CD4-positive, alpha-beta memory T cell (primary cell): ENCODE data around the gene ANKRD2. TPM values are rescaled to one million over a fixed set of nuclear protein-coding genes. Genes with fewer than 3 reads are reported as not detected.

Experiments
- CTCF ChIA-PET: fragments of 350-600 bp; sonication (Branson Sonifier 250); formaldehyde crosslinking; loops from one replicate; lab custom pipeline; 2021; ENCODE audit warnings: inconsistent platforms; ENCODE audit not compliant: partially characterized antibody; lab: Charles Lee
- POLR2A ChIA-PET: fragments of 350-600 bp; sonication (Branson Sonifier 250); formaldehyde crosslinking; loops from one replicate; lab custom pipeline; 2021; ENCODE audit not compliant: partially characterized antibody; lab: Charles Lee
- DNase-seq, 5 donors: peaks; one replicate each; pipeline versions ENCODE4 v3.0.0 to v3.0.0-alpha.2; 2020 to 2022; ENCODE audit warnings: mixed read lengths in 1 of 5
- H3K27ac ChIP-seq: one replicate; pipeline ENCODE4 v1.7.0; 2013; ENCODE audit warnings: low read depth, low read length
- H3K27me3 ChIP-seq: 2 replicates; pipeline ENCODE4 v1.7.0; 2013; ENCODE audit warnings: mild to moderate bottlenecking, low read length, moderate library complexity; ENCODE audit not compliant: insufficient read depth
- H3K36me3 ChIP-seq: 2 replicates; pipeline ENCODE4 v1.7.0; 2013; ENCODE audit warnings: mild to moderate bottlenecking, low read length, moderate library complexity; ENCODE audit not compliant: insufficient read depth
- H3K4me1 ChIP-seq: 2 replicates; pipeline ENCODE4 v1.7.0; 2013; ENCODE audit warnings: mild to moderate bottlenecking, low read length, moderate library complexity; ENCODE audit not compliant: insufficient read depth
- H3K4me3 ChIP-seq, 2 donors: one replicate each; pipeline ENCODE4 v1.7.0; 2013; ENCODE audit warnings: low read length in 2 of 2, mild to moderate bottlenecking in 1 of 2
- H3K9me3 ChIP-seq, 2 donors: one replicate each; pipeline ENCODE4 v1.7.0; 2013; ENCODE audit warnings: low read length in 2 of 2, control low read depth in 1 of 2; ENCODE audit not compliant: control insufficient read depth in 1 of 2
- H3K27ac Mint-ChIP-seq, 7 donors: one replicate each; pipeline ENCODE4 v1.8.0; 2020 to 2021; ENCODE audit warnings: mixed read lengths in 7 of 7, mild to moderate bottlenecking in 6 of 7, inconsistent platforms in 3 of 7, moderate library complexity in 3 of 7
- H3K27me3 Mint-ChIP-seq, 2 donors: one replicate each; pipeline ENCODE4 v1.8.0; 2020 to 2021; ENCODE audit warnings: mixed read lengths in 2 of 2
- H3K36me3 Mint-ChIP-seq, 2 donors: one replicate each; pipeline ENCODE4 v1.8.0; 2020 to 2021; ENCODE audit warnings: mixed read lengths in 2 of 2, inconsistent platforms in 1 of 2, mild to moderate bottlenecking in 1 of 2
- H3K4me1 Mint-ChIP-seq, 4 donors: one replicate each; pipeline ENCODE4 v1.8.0; 2020 to 2021; ENCODE audit warnings: mixed read lengths in 4 of 4, mild to moderate bottlenecking in 1 of 4
- H3K4me3 Mint-ChIP-seq, 8 donors: one replicate each; pipeline ENCODE4 v1.8.0; 2020 to 2021; ENCODE audit warnings: mixed read lengths in 8 of 8, mild to moderate bottlenecking in 7 of 8, moderate library complexity in 6 of 8, inconsistent platforms in 3 of 8
- H3K9me3 Mint-ChIP-seq, 8 donors: one replicate each; pipeline ENCODE4 v1.8.0; 2020 to 2021; ENCODE audit warnings: mixed read lengths in 8 of 8, mild to moderate bottlenecking in 5 of 8, inconsistent platforms in 3 of 8, moderate library complexity in 1 of 8
- intact Hi-C: fragments of 100-400 bp; cut with micrococcal nuclease; formaldehyde crosslinking; loops from one replicate; pipeline ENCODE4 v1.15.1; 2023
- polyA plus RNA-seq, 2 donors: library from polyadenylated mRNA; unstranded; fragments of 300-500 nt; fragmentation: Illumina TruSeq; gene quantifications; one replicate each; pipeline ENCODE4 v1.2.3, GENCODE V29; 2021
- total RNA-seq, 2 experiments: library from RNA; stranded (reverse); gene quantifications; one replicate each; pipeline ENCODE4 v1.2.3, GENCODE V29; 2021

The ANKRD2 gene
- total and polyA plus RNA-seq, 4 experiments from 2014 or later = not detected

DNA sequence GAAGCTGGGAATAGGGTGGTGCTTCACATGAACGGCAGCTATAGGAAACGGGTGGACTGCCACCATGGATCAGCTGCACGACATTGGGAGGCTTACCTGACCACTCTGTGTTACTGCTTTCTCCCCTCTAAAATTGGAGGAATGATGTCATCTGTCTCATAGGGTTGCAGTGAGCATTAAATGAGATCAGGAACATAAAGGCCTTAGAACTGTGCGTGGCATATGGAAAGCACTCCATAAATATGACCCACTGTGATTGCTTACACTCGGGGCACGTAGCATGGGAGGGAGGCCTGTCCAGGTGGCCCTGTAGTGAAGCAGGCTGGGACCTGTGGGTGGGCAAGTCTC lies 26.7 kb downstream of the ANKRD2 start:
- Histone ChIP-seq H3K4me3 (no peak overlapping the region), H3K36me3 (no peaks in the 10 kb centered on the region), H3K9me3 (no peaks in the 10 kb centered on the region), H3K4me1 (no peaks in the 10 kb centered on the region), H3K27me3 (no peaks in the 10 kb centered on the region), H3K27ac (no peak overlapping the region)
- H3K36me3 Mint-ChIP-seq = no peaks in the 10 kb centered on the region
- H3K4me3 Mint-ChIP-seq = no peak overlapping the region
- no peak for DNase-seq
- H3K9me3 Mint-ChIP-seq = no peaks in the 10 kb centered on the region
- CTCF ChIA-PET = no interaction called here
- H3K27ac Mint-ChIP-seq = no peak overlapping the region
- POLR2A ChIA-PET = interaction anchor here (1.1 kb wide), 1 partner anchor 21 kb away, joined by 3 read pairs; no protein-coding TSS in a partner anchor
- peaks cover 0 to 2% of the 10 kb centered on the region in 2 donors for H3K27me3 Mint-ChIP-seq
- no peaks in the 10 kb centered on the region for H3K4me1 Mint-ChIP-seq
- intact Hi-C loops = no loop called here

DNA sequence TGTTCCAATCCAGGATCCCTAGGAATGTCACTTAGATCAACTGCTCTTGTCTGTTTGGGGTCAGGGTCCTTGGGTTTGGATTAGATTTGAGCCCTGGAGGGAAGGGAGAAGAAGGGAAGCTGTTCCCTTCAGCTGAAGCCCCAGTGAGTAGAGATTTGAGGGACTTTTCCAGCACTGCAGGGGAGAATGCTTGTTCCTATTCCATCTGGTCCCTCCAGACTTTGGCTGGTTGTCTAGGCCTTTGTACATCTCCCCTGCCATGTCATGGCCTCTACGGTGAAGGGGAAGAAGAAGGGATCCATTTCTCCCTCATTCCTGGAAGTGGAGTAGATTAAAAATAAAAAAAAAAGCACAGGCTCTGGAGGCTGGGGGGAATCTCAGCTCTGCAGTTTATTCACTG lies 28.0 kb downstream of the ANKRD2 start:
- Mint-ChIP-seq H3K4me1 (no peaks in the 10 kb centered on the region), H3K4me3 (no peak overlapping the region), H3K27me3 (no peaks in the 10 kb centered on the region), H3K27ac (no peak overlapping the region), H3K36me3 (no peaks in the 10 kb centered on the region), H3K9me3 (no peaks in the 10 kb centered on the region)
- Histone ChIP-seq H3K4me3 (no peak overlapping the region), H3K4me1 (no peaks in the 10 kb centered on the region), H3K27ac (no peak overlapping the region), H3K36me3 (no peaks in the 10 kb centered on the region), H3K27me3 (no peaks in the 10 kb centered on the region), H3K9me3 (no peaks in the 10 kb centered on the region)
- ChIA-PET POLR2A (interaction anchor here (1.1 kb wide), 1 partner anchor 20 kb away, joined by 3 read pairs; no protein-coding TSS in a partner anchor), CTCF (no interaction called here)
- no peak for DNase-seq
- intact Hi-C loops = no loop called here

DNA sequence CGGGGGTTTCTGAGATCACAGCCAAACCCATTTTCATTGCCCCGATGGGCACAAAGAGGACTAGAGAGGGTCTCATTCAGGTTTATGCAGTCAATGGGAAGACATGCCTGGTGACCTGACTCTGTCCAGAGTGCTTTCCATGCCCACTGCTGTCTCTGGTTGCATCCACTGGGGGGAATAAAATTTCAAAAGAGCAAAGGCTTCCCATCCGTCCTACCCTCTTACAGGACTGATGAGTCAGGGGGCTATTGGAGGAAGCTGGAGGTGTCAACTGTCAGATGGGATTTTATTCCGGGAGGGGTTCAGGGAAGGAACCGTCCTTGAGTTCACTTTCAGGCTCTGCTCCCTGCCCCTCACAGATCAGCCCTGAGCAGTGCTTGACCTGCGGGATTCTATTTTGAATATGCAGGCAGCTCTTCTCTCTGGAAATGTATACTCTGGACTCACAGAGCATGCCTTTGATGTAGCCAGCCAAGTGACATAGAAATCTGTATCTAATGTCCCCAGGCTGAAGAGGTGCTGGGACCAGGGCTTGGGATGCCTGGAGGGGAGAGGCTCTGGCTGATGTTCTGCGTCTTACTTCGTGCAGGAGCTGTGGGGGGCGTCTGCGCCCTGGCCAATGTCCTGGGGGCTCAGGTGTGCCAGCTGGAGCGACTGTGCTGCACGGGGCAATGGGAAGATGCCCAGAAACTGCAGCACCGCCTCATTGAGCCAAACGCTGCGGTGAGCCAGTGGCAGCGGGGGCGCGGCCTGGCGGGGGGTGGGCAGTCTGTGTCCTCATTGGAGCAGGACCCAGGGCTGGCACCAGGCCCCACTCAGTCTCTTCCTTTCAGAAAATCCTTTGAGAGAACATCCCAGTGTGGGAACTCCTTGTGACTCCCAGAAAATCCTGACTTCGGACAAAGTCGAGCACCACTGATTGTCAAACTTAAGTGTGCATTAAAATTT lies 29.0 kb downstream of the ANKRD2 start:
- intact Hi-C loops = no loop called here
- DNase-seq = no peak
- Mint-ChIP-seq H3K4me3 (no peak overlapping the region), H3K27ac (no peak overlapping the region), H3K9me3 (no peaks in the 10 kb centered on the region), H3K4me1 (no peaks in the 10 kb centered on the region), H3K27me3 (peaks cover 0 to 1% of the 10 kb centered on the region in 2 donors), H3K36me3 (no peaks in the 10 kb centered on the region)
- no peaks in the 10 kb centered on the region for H3K4me1 ChIP-seq
- H3K27me3 ChIP-seq = no peaks in the 10 kb centered on the region
- no peaks in the 10 kb centered on the region for H3K9me3 ChIP-seq
- POLR2A ChIA-PET = no interaction called here
- no peaks in the 10 kb centered on the region for H3K36me3 ChIP-seq
- H3K27ac ChIP-seq = no peak overlapping the region
- no peak overlapping the region for H3K4me3 ChIP-seq
- CTCF ChIA-PET = no interaction called here

GRCh38 chr10:97607095-97607636 lies 34.6 kb downstream of the ANKRD2 start:
- H3K27ac ChIP-seq = no peak overlapping the region
- ChIA-PET POLR2A (no interaction called here), CTCF (no interaction called here)
- Mint-ChIP-seq H3K36me3 (no peaks in the 10 kb centered on the region), H3K4me3 (no peak overlapping the region), H3K27me3 (peaks cover 0 to 1% of the 10 kb centered on the region in 2 donors), H3K9me3 (no peaks in the 10 kb centered on the region), H3K4me1 (no peaks in the 10 kb centered on the region), H3K27ac (no peak overlapping the region)
- H3K4me1 ChIP-seq = no peaks in the 10 kb centered on the region
- intact Hi-C loops = no loop called here
- H3K36me3 ChIP-seq = no peaks in the 10 kb centered on the region
- H3K9me3 ChIP-seq = no peaks in the 10 kb centered on the region
- no peaks in the 10 kb centered on the region for H3K27me3 ChIP-seq
- no peak overlapping the region for H3K4me3 ChIP-seq
- no peak for DNase-seq

DNA sequence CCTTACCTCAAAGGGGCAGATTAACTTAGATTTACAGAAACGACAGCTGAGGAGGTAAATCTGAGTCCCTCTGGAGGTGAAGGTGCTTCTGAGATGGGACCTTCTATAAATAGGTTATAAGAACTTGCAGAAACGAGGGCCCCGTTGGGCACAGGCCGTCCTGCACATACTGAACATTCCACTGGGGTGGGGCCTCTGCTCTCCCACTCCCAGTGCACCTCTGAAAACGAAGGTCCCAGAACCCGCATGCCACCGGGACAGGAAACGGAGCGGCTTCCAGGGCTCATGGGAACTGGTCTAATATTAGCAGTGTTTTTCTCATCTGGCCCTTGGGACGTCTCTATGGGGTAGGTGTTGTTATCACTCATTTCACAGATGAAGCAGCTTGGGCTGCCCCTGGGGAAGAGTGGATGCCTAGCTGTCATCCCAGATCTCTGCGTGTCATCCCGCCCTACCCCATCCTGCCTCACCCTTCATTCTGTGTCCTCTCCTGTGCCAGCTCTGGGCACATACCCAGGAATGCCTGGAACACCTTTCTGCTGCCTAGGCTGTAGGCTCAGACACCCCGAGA lies 36.5 kb downstream of the ANKRD2 start:
- Mint-ChIP-seq H3K36me3 (no peaks in the 10 kb centered on the region), H3K27me3 (peaks cover 0 to 1% of the 10 kb centered on the region in 2 donors), H3K27ac (peak overlapping the region in 2 of 7 donors; percentile 3 to 37), H3K9me3 (no peaks in the 10 kb centered on the region), H3K4me3 (no peak overlapping the region), H3K4me1 (no peaks in the 10 kb centered on the region)
- no peaks in the 10 kb centered on the region for H3K4me1 ChIP-seq
- H3K4me3 ChIP-seq = no peak overlapping the region
- no peaks in the 10 kb centered on the region for H3K36me3 ChIP-seq
- H3K27ac ChIP-seq = no peak overlapping the region
- CTCF ChIA-PET = no interaction called here
- H3K9me3 ChIP-seq = no peaks in the 10 kb centered on the region
- no peak for DNase-seq
- intact Hi-C loops = no loop called here
- H3K27me3 ChIP-seq = no peaks in the 10 kb centered on the region
- POLR2A ChIA-PET = no interaction called here

DNA sequence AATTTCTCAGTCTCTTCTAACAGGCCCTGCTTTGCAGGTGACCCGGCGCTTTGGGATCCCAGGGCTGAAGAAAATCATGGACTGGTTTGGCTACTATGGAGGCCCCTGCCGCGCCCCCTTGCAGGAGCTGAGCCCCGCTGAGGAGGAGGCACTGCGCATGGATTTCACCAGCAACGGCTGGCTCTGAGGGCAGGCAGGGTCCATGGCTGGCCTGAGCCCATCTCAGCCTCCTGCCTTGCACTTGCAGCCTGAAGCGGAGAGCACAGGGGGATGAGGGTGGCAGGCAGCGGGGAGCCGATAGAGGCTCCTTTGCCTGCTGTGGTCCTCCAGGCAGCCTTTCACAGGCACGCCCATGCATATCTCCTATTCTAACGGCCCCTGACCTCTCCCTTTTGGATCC lies 38.9 kb downstream of the ANKRD2 start:
- Histone ChIP-seq H3K27me3 (no peaks in the 10 kb centered on the region), H3K36me3 (no peaks in the 10 kb centered on the region), H3K27ac (no peak overlapping the region), H3K4me1 (no peaks in the 10 kb centered on the region), H3K4me3 (no peak overlapping the region), H3K9me3 (no peaks in the 10 kb centered on the region)
- ChIA-PET POLR2A (no interaction called here), CTCF (no interaction called here)
- H3K4me1 Mint-ChIP-seq = no peaks in the 10 kb centered on the region
- no peaks in the 10 kb centered on the region for H3K27me3 Mint-ChIP-seq
- no peak for DNase-seq
- no peaks in the 10 kb centered on the region for H3K9me3 Mint-ChIP-seq
- intact Hi-C loops = no loop called here
- H3K27ac Mint-ChIP-seq = no peak overlapping the region
- H3K36me3 Mint-ChIP-seq = no peaks in the 10 kb centered on the region
- no peak overlapping the region for H3K4me3 Mint-ChIP-seq

- Histone ChIP-seq H3K9me3 (no peaks in the 10 kb centered on the region), H3K4me1 (no peaks in the 10 kb centered on the region), H3K36me3 (no peaks in the 10 kb centered on the region), H3K27me3 (no peaks in the 10 kb centered on the region), H3K4me3 (no peak overlapping the region), H3K27ac (no peak overlapping the region)
- intact Hi-C loops = no loop called here
- Mint-ChIP-seq H3K4me1 (no peaks in the 10 kb centered on the region), H3K4me3 (no peak overlapping the region), H3K9me3 (no peaks in the 10 kb centered on the region), H3K27me3 (no peaks in the 10 kb centered on the region), H3K27ac (no peak overlapping the region), H3K36me3 (no peaks in the 10 kb centered on the region)
- CTCF ChIA-PET = interaction anchor here (1.7 kb wide), 1 partner anchor 334 kb away, joined by 4 read pairs; no protein-coding TSS in a partner anchor
- DNase-seq = no peak
- POLR2A ChIA-PET = no interaction called here
Measured at GRCh38 chr10:97612386-97612785, 39.8 kb downstream of the ANKRD2 start.
